Measurements from ENCODE around the gene GGT6.
"Not testable (repeated sequence)": the region's sequence is repeated elsewhere in the genome, so short reads cannot be mapped to it uniquely, and the experiment has no call there.

GGT6 gene

DNA sequence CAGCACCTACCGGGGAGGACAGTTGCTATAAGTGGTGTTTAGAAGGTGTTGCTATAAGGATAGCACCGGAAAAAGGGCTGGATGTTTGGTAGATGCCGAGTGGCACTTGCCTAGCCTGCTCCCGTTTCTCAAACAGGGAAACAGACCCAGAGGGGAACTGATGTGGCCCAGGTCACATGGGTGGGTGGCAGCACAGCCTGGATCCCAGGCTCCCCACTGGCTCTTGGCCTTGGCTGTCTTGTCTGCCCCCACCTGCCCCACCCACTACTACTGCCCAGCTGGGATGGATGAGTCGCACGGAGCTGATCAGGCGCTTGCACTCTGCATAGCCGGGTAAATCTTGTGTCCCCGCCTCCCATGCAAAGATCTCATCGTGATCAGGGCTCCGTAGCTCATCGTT lies 31.2 kb upstream of the GGT6 start:
- DNase-seq = no peak

DNA sequence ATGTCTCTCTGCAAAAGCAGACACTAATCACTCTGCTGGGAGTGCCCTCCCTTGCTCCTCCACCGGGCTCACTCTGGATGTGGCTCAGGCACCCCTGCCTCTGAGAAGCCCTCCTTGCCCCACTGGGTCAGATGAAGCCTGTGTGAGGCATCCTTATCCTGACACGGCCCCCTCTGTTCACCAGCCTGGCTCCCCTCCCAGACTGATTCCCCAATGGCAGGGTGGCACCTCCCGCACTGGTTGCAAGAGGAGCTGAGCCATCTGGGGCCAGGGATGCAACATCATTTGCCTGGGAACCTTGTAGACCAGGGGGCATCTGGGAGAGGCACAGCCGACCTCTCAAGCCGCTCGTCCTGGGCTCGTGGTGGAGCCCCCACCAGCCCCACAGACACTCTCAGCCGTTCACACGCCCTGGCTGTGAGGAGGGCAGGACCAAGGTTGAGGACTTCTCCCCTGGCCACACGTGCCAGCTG lies 30.6 kb upstream of the GGT6 start:
- DNase-seq = no peak

DNA sequence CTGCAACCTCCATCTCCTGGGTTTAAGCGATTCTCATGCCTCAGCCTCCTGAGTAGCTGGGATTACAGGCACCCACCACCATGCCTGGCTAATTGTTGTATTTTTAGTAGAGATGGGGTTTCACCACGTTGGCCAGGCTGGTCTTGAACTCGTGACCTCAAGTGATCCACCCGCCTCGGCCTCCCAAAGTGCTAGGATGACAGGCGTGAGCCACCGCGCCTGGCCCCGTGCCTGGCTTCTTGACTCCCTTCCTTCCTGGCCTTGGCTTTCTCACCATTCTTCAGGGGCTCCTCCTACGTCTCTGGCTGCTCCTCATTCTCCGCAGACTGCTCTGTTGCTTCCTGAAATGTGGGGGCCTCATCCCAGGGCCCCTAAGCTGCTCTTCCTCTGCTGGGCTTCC lies 29.7 kb upstream of the GGT6 start:
- DNase-seq = not testable (repeated sequence)

DNA sequence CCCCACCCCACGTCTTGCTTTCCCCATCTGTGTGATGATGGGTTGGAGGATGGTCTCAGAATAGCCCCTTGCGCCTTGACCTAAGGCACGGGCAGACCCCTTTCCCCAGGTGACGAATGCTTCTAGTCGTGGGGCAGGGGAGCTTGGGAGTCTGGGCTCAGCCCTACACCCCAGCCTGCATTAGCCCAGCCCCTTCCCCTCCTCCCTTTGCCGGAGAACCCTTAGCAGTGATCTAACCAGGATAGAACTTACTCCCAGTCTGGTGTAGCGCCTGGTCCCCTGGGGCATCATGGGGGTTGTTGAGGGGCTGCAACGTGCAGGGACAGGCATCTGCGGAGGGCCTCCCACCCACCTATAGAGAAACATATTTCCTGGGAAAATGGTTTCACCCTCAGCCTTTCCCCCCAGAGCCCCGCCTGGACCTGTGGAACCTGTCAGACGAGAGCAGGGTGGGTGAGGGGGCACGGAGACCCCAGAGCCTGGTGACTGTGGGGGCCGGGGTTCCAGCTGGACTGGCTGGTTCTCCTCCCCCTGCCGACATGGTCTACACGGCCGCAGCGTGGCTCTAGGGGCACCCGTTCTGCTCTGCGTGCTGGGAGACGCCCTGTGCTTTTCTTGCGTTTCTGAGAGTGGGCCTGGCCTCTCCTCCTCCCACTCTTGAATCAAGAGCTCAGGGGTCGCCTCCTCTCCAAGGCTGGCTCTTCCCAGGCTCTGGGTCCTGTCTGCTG lies 28.7 kb upstream of the GGT6 start:
- no peak for DNase-seq

DNA sequence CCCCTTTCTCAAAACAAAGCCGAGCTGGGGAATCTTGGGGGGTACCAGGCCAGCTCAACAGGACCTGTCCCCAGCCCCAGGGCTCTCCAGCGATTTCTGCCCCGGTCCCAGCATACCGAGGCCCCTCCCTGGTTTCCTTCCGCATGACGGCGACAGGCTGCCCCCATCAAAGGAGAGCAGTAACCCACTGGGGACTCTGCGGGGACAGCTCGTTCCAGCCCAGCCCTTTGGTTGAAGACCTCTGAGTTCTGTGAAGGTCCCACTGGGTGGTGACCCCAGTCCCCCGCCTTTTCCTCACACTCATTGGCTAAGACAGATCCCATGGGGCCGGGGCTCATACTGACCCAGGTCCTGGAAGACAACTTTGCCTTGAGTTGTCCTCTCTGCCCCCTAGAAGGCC lies 28.0 kb upstream of the GGT6 start:
- DNase-seq = no peak

DNA sequence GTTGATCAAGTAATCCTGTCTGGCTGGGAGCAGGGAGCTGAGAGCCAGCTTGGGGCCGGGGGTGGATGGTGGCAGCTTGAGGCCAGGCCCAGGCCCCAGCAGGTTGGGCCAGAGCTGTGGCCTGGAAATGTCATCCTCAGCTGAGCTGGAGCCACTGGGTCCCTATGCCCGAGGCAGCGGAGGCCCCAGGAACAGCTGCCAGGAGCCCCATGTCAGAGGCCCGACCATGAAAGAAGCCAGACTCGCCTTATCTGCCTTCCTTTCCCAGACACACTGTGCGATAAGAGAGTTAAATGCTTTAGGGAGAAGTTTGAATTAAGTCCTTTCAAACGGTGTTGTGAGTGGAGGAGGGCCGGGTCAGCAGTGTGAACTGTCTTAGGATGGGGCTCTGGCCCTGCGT lies 27.4 kb upstream of the GGT6 start:
- DNase-seq = no peak

DNA sequence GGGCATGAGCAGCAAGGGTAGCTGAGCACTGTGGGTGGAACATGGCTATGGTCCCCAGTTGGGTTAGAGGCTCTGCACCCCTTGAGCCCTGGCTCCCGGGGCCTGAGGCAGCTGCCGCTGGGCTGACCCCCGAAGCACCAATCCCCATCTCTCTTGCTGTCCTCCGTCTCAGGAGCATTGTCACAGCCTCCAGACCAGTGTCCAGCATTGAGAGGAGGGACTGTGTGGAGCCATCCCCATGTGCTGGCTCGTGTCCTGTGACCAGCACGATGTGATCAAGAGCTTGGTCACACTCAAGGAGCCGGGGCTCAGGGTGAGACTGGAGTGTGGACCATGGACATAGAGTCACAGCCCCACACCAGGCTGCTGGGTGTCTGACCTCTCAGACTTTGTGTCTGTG lies 26.8 kb upstream of the GGT6 start:
- no peak for DNase-seq

DNA sequence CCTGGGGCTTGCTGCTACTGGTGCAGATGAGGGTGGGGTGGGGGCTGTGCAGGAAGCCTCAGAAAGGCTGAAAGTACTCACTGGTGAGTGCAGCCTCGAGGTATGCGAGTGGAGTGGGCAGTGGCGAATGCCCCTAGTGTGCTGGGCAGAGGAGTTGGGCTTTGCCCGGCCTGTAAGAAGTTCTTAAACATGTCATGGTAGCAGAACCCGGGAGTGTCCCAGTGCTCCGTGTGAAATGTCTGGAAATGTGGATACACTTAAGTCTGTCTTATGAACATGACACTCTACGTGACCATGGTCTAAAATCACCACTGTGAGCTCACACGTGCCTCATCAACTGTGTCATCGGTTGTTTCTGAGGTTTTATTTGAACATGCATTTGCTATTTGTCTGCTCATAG lies 25.7 kb upstream of the GGT6 start:
- DNase-seq = no peak

DNA sequence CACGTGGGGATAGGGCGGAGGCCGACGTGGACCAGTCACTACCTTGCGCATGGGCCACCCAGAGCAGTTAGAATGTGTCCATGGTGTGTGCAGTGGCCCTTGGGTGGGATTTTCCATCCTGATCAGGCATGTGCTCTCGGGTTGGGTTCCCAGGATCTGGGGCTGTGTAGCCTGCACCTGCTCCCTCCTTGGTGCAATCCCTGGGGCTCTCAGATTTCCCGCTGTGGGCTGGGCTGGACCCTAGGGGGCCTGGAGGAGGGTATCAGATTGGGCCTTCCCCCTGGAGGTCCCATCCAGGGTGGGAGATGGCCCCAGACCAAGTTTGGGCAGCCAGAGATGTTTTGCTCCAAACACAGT lies 25.2 kb upstream of the GGT6 start:
- no peak for DNase-seq

DNA sequence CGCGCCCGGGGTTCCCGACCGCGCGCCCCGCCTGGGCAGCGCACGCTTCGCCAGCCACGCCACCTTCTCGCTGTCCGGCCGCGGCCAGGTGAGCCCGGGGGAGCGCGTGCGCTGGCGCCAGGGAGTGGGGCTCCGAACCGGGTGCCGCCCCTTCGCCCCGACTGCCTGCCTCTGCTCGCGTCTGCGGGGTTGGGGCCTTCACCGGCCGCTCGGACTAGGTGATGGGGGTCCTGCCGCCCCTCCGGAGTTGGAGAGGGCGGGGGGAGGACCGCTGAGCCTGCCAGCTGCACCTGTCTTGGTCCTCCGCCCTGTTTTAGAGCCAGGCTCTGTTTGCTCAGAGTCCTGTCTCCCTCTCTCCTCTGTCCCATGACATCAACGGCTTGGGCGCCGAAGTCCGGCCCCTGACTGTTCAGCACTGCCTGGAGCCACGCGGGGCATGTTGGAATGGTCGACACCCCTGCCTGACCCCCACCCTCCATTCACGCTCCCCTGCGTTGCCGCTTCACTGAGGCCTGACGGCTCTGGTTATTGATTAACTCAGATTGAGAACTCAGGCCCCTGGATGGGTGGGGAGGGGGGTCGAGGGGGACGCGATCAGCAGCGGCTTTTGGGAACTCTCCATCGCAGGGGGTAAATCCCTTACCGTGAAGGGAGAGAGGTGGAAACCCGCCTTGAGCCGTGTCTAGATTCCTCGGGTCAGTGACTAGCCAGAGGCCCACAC lies 24.7 kb upstream of the GGT6 start:
- DNase-seq = no peak

DNA sequence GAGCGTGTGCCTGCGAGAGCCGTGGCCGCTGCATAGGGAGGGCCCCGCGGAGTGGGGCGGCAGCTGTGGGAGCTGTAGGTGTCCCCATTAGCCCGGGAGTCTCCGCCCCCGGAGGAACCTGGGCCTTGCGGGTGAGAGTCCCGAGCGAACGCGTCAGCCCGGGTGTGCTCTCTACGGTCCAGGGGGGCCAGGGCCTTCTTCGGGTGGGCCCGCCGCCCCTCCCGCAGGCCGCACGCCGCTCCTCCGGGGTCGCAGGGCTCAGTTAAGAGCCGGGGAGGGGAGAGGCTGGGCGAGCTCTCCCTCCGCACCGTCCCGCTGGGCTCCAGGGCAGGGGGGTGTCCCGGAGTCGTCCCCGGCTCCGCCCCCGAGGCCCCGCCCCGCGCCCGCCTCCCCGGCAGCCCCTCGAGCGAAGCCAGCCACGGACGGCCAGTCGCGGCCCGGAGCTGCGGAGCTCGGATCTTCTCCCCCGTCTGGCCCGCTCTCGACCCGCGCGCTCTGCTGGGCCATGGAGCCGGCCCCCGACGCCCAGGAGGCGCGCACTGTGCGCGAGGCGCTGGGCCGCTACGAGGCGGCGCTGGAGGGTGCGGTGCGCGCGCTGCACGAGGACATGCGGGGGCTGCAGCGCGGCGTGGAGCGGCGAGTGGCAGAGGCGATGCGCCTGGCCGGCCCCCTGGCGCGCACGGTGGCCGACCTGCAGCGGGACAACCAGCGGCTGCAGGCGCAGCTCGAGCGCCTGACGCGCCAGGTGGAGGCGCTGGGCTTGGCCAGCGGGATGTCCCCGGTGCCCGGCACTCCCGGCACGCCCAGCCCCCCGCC lies 23.9 kb upstream of the GGT6 start, which contains the start of gene SMTNL2:
Gene SMTNL2 (plus strand): TSS at position 429 of the 816 bp plus-strand sequence. CDS start 77 bp downstream, at position 506.
- DNase-seq = peak; percentile 35

DNA sequence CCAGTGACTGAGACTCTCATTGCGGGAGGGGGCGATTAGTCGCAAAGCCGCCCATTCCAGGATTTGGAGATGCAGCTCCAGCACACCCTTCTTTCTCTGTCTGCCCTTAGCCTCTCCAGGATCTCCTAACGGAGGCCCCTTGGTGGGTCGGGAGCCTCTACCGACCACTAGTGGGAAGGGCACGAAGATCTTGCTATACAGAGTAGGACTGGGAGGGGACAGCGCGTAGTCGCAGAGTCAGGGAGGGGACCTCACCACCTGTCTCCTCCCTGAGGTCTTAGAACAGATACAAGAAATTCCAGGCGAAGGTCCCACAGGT lies 23.4 kb upstream of the GGT6 start:
- peak; percentile 30 for DNase-seq

DNA sequence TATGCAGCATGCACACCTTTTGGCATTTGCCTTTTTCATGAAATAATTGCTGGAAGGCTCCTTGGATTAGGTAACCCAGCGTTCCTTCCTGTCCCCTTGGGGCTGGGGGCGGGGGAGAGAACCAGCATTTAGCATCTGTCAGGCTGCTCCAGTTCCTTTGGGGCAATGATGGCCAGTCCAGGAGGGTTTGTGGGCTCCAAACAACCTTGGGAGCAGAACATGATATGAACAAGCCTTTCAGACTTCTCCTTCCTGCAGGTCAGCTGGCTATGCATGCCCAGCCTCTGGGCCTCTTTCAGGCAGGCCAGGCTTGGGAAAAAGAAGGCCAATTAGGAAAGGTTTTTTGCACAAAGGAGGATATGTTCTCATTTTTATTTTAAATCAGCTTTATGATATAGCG lies 22.8 kb upstream of the GGT6 start:
- no peak for DNase-seq

DNA sequence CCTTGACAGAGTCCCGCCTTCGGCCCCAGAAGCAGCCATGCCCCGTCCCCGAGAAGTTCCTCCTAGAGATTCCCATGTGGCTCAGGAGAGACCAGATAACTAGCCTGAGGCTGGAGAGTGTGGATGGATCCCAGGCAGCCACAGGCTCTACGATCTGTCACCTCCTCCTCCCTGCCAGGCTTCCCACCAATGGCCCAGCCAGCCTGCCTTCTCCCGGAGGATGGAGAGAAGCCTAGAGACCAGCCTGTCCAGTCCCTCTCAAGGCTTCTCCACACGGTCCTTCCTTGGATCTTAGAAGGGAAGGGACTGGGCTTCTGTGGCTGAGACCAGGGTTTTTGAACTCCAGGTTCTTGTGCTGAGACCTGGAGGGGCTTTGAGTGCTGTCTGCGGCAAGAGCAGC lies 22.3 kb upstream of the GGT6 start:
- no peak for DNase-seq

DNA sequence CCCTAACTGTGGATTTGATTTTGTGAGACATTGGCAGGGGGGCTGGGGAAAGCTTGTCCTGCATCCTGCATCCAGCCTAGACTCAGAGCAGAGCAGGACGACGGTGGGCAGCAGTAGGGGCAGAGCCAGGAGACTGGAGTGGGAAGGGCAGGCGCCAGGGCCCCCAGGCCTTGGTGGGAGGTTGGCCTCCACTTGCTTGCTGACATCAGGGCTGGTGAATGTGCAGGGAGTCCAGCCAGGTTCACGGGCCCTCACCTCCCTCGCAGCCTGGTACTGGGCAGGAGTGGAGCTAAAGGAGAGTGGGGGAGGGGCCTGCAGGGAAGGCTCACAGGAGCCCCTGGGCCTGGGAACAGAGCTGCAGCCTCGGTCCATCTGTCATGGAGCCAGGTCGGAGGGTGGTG lies 21.7 kb upstream of the GGT6 start:
- DNase-seq = no peak

DNA sequence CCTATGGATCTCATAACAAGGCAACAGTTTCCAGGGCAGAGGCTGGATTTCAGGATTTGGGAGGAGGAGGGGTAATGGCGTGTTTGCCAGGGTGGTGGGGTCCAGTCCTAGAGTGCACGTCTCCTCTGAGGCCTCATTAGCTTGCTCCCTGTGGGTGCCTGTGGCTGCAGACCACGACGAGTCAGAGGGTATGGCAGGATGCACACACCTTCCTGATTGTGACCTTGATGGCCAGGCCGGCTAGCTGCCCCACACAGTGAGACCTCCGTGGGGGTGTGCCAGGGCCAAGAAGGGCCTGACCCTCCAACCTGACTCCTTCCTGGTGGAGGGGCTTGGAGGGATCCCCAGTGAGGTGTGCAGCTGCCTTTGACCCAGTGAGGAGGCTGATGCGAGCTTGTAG lies 19.9 kb upstream of the GGT6 start:
- no peak for DNase-seq

DNA sequence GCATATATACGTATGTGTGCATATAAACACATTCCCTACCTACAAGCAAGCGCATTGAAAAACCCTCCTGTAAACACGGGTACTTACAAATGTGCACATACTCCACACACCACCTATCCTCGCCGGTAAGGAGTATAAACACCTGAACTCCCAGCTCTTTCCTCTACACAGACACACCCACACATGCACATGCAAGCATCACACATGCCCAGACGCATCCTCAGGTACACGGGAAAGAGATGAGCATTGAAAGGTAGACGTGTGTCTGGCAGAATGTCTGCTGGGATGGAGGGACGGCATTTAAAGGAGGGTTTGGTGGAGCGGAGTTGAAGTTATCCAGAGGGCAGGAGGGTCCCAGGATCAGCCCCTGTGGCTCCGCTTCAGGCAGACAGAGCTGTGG lies 19.3 kb upstream of the GGT6 start:
- no peak for DNase-seq

DNA sequence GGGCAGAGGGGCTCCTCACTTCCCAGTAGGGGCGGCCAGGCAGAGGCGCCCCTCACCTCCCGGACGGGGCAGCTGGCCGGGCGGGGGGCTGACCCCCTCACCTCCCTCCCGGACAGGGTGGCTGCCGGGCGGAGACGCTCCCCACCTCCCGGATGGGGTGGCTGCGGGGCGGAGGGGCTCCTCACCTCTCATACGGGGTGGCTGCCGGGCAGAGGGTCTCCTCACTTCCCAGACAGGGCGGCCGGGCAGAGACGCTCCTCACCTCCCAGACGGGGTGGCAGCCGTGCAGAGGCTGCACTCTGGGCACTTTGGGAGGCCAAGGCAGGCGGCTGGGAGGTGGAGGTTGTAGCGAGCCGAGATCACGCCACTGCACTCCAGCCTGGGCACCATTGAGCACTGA lies 18.0 kb upstream of the GGT6 start:
- not testable (repeated sequence) for DNase-seq

DNA sequence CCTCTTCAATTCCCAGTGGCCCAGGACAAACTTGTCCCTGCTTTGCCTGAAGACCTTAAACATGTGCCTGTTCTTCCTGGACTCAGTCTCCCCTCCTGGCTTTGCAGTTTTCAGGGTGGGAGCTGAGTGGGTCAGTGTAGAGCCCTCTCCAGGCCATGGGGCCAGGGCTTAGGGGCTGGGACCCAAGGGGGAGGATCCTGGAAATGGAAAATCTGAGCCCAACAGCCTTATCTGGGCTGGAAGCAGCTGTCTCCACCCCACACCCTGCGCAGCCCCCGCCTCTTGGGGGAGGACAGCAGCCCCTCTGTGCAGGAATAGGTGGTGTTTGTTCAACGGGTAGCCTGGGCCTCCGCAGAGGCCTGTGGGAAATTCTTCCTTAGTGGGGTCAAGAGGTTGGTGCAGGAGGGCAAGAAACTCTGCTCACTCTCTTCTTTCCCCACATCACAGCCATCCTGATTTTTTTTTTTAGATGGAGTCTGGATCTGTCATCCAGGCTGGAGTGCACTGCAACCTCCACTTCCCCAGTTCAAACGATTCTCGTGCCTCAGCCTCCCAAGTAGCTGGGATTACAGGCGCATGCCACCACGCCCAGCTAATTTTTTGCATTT lies 17.1 kb upstream of the GGT6 start:
- no peak for DNase-seq

DNA sequence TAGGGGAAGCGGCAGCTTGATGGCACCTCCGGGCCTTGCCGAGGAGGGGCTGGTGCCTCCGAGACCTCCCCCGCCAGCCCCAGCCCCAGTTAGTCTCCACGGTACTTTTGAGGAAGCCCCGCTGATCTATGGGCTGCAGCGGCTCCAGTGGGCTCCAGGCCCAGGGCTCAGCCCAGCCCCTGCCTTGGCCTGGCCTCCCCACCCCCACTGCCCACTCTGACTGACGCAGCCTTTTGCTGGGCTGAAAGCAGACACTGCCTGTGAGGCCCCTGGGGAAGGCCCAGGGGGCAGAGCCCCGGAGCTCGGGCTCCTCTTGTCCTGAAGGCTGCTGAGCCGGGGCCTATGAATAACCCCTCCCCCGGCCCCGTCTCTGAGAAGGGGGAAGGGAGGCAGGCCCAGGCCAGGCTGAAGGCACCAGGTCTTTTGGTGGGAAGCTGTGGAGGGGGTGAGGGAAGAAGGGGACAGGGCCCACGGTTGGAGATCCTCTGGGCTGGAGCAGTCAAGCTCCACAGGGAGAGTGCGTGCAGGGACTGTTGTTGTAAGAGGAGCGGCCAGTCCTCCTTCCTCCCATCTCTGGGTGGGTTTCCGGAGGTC lies 16.4 kb upstream of the GGT6 start:
- DNase-seq = no peak

DNA sequence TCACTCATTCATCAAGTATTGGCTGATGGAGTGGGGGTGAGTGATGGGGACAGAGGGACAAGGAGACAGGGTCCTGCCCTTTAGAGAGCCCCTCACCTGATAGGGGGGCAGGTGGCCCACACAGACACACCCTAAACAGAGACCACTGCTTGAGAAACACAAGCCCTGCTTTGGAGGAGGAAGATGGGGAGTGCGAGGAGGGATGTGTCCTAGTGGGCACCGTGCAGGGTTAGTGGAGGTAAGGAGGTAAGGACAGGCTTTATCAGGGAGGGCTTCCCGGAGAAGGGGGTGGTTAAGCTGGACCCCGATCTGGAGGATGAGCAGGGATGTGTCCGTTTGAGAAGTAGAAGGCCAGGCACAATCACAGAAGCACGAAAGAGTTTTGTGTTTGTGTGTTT lies 15.8 kb upstream of the GGT6 start:
- DNase-seq = no peak

DNA sequence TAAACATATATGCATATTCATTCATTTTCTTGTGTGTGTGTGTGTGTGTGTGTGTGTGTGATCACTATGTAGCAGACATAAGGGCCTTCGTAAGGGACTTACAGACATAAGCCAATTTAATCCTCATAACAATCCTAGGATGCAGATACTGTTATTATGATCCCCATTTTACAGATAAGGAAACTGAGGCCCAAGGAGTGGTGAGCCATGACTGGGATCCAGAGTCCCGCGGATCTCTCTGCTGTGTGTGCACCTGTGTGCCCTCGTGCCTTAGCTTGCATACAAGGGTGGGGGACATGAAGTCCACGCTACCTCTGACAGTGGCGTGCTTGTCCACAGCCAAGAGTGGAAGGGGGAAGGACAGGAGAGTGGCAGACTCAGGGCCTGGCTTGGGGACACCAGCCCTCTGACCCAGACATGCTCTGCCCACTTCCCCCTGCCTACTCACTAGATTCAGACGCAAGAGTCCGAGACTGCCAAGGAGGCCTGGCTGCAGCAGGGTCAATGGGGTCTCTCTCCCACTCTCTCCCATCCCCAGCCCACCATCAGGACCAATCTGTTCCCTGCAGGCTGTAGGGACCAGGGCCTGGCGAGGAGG lies 14.2 kb upstream of the GGT6 start:
- no peak for DNase-seq

DNA sequence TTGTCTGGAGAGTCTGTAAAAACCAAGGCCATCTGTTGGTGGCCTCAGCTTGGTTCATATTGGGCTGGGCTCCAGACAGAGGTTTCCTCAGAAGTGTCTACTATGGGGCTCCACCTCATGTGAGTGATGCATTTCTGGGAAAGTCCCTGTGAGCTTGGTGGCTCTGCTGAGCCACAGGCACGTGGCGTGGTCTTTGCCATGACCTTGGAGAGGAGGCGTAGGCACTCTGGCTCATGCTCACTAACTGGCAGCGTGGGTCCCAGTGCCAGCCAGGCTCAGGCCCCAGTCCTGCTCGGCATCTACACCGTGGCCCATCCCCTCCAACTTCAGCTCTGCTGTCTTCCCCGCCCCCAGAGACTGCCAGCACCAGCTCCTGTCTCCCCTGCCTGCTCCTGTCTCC lies 13.3 kb upstream of the GGT6 start:
- peak; percentile 81 for DNase-seq

Data from stimulated activated CD4-positive, alpha-beta T cell treated with anti-CD3 and anti-CD28 coated beads, Interleukin-15, amount 100 ng/mL, for 24 hours (primary cell).